NT2/D1 (cell line): ENCODE results near the gene TRAF6.

Source experiments
- SUZ12 ChIP-seq: IDR thresholded peaks from 2 replicates; pipeline ENCODE4 v1.6.1; 2011; ENCODE audit not compliant: insufficient read length, insufficient read depth; ENCODE audit errors: extremely low read depth
- YY1 ChIP-seq: IDR thresholded peaks from 2 replicates; pipeline ENCODE4 v1.6.1; 2011; ENCODE audit not compliant: insufficient read length, insufficient read depth
- ZNF274 ChIP-seq: IDR thresholded peaks from 2 replicates; pipeline ENCODE4 v1.6.1; 2011; ENCODE audit warnings: mild to moderate bottlenecking, low read depth, low read length

DNA sequence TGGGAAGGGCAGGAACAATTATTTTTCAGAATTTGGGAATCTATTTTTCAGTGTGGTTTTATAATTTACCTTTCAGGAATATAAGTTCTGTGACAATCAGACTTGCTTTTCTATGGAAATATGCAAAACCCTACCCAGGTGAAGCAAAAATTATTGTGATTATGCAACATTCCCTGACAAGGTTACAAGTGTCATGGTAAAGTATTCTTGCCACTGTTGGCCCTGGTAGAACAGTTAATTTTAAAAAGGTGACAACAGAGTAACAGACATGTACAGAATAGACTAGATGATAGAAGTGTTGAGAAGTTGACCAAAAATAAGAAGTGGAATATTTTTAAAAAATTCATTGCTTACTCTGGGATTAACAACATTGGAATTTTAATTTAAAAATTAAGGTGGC is 29.2 kb downstream of the TRAF6 start:
- TF ChIP-seq YY1 (no peak), SUZ12 (no peak), ZNF274 (no peak)
